ENCODE data around the gene CNTN4. TPM values are rescaled to one million over a fixed set of nuclear protein-coding genes. Genes with fewer than 3 reads are reported as not detected.

Gene CNTN4
- total RNA-seq, 1 experiment from 2014 or later, result not detected

DNA sequence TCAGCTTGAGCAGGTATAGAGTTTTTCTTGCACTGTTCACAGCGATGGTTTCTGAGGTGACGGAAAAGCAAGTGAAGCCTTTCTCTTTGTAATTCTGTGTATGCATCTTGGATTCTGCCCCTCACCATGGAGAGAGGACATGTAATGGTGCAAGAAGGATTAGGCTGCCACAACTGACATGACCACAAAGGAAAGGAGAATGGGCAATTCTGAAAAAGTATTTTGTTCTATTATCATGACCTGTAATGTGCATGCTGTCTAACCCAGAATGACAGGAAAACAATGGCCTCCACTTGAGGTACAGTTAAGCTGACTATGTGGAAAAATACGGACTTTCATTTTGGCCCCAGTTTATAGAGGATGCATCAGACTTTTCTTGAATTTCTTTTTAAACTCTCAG is 784.6 kb downstream of the CNTN4 start:
- POLR2A ChIA-PET, result no interaction called here
- DNase-seq (ENCODE audit: low spot score) (no peak), ATAC-seq (no peak)
- Mint-ChIP-seq H3K9me3 (peaks cover 66% of the 10 kb centered on the region), H3K4me3 (no peak overlapping the region), H3K36me3 (peaks cover 55% of the 10 kb centered on the region), H3K4me1 (no peaks in the 10 kb centered on the region), H3K27me3 (ENCODE audit: low read depth) (peaks cover 6% of the 10 kb centered on the region), H3K27ac (no peak overlapping the region)
- CTCF ChIA-PET, result no interaction called here
- TF ChIP-seq ZNF219 (CRISPR knock-in tag; IDR thresholded peaks at IDR 0.05; ENCODE audit: borderline replicate concordance) (no peak), CBFB (CRISPR knock-in tag; IDR thresholded peaks at IDR 0.05; ENCODE audit: low read depth) (no peak), GTF2I (CRISPR knock-in tag; conservative IDR thresholded peaks at IDR 0.05) (no peak), ZNF416 (CRISPR knock-in tag; IDR thresholded peaks at IDR 0.05) (no peak)

DNA sequence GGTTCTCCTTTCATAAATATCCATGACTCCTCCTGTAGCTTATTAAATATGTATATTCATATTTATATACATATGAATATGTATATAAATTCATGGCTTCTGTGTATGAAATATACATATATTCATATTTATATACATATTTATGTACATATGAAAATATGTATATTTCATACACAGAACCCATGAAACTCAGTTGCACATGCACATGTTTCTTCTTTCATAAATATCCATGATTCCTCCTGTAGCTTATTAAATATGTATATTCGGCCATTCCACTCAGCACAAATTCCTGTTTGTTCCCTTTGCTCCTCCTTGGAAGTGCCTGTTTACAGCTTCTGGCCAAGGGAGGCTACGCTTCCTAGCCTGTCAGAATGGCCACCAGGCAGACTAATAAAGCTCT is 789.9 kb downstream of the CNTN4 start:
- no peaks in the 10 kb centered on the region for H3K4me1 Mint-ChIP-seq
- ATAC-seq (no peak), DNase-seq (ENCODE audit: low spot score) (no peak)
- H3K9me3 Mint-ChIP-seq, result peaks cover 59% of the 10 kb centered on the region
- ChIA-PET CTCF (no interaction called here), POLR2A (no interaction called here)
- peaks cover 3% of the 10 kb centered on the region; the same call in 1 of the 2 replicates for H3K27me3 Mint-ChIP-seq (ENCODE audit: low read depth)
- peaks cover 49% of the 10 kb centered on the region for H3K36me3 Mint-ChIP-seq
- no peak overlapping the region for H3K27ac Mint-ChIP-seq
- H3K4me3 Mint-ChIP-seq, result no peak overlapping the region
- TF ChIP-seq, protein P1, sequence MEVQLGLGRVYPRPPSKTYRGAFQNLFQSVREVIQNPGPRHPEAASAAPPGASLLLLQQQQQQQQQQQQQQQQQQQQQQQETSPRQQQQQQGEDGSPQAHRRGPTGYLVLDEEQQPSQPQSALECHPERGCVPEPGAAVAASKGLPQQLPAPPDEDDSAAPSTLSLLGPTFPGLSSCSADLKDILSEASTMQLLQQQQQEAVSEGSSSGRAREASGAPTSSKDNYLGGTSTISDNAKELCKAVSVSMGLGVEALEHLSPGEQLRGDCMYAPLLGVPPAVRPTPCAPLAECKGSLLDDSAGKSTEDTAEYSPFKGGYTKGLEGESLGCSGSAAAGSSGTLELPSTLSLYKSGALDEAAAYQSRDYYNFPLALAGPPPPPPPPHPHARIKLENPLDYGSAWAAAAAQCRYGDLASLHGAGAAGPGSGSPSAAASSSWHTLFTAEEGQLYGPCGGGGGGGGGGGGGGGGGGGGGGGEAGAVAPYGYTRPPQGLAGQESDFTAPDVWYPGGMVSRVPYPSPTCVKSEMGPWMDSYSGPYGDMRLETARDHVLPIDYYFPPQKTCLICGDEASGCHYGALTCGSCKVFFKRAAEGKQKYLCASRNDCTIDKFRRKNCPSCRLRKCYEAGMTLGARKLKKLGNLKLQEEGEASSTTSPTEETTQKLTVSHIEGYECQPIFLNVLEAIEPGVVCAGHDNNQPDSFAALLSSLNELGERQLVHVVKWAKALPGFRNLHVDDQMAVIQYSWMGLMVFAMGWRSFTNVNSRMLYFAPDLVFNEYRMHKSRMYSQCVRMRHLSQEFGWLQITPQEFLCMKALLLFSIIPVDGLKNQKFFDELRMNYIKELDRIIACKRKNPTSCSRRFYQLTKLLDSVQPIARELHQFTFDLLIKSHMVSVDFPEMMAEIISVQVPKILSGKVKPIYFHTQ (CRISPR knock-in tag; IDR thresholded peaks at IDR 0.05), result no peak
- TF ChIP-seq ZNF232 (CRISPR knock-in tag; IDR thresholded peaks at IDR 0.05) (no peak), EMX1 (CRISPR knock-in tag; IDR thresholded peaks at IDR 0.05) (no peak), FOXJ3 (CRISPR knock-in tag; IDR thresholded peaks at IDR 0.05; ENCODE audit: borderline replicate concordance) (no peak), ELF4 (CRISPR knock-in tag; IDR thresholded peaks at IDR 0.05; ENCODE audit: low read depth) (no peak), ZNF416 (CRISPR knock-in tag; IDR thresholded peaks at IDR 0.05) (no peak)
- TF ChIP-seq, protein P2, sequence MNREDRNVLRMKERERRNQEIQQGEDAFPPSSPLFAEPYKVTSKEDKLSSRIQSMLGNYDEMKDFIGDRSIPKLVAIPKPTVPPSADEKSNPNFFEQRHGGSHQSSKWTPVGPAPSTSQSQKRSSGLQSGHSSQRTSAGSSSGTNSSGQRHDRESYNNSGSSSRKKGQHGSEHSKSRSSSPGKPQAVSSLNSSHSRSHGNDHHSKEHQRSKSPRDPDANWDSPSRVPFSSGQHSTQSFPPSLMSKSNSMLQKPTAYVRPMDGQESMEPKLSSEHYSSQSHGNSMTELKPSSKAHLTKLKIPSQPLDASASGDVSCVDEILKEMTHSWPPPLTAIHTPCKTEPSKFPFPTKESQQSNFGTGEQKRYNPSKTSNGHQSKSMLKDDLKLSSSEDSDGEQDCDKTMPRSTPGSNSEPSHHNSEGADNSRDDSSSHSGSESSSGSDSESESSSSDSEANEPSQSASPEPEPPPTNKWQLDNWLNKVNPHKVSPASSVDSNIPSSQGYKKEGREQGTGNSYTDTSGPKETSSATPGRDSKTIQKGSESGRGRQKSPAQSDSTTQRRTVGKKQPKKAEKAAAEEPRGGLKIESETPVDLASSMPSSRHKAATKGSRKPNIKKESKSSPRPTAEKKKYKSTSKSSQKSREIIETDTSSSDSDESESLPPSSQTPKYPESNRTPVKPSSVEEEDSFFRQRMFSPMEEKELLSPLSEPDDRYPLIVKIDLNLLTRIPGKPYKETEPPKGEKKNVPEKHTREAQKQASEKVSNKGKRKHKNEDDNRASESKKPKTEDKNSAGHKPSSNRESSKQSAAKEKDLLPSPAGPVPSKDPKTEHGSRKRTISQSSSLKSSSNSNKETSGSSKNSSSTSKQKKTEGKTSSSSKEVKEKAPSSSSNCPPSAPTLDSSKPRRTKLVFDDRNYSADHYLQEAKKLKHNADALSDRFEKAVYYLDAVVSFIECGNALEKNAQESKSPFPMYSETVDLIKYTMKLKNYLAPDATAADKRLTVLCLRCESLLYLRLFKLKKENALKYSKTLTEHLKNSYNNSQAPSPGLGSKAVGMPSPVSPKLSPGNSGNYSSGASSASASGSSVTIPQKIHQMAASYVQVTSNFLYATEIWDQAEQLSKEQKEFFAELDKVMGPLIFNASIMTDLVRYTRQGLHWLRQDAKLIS (CRISPR knock-in tag; IDR thresholded peaks at IDR 0.05; ENCODE audit: borderline replicate concordance), result no peak
- TF ChIP-seq, protein P3, sequence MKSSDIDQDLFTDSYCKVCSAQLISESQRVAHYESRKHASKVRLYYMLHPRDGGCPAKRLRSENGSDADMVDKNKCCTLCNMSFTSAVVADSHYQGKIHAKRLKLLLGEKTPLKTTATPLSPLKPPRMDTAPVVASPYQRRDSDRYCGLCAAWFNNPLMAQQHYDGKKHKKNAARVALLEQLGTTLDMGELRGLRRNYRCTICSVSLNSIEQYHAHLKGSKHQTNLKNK (CRISPR knock-in tag; IDR thresholded peaks at IDR 0.05), result no peak
- TF ChIP-seq, protein P4, sequence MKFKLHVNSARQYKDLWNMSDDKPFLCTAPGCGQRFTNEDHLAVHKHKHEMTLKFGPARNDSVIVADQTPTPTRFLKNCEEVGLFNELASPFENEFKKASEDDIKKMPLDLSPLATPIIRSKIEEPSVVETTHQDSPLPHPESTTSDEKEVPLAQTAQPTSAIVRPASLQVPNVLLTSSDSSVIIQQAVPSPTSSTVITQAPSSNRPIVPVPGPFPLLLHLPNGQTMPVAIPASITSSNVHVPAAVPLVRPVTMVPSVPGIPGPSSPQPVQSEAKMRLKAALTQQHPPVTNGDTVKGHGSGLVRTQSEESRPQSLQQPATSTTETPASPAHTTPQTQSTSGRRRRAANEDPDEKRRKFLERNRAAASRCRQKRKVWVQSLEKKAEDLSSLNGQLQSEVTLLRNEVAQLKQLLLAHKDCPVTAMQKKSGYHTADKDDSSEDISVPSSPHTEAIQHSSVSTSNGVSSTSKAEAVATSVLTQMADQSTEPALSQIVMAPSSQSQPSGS (CRISPR knock-in tag; IDR thresholded peaks at IDR 0.05; ENCODE audit: borderline replicate concordance, low read depth), result no peak

DNA sequence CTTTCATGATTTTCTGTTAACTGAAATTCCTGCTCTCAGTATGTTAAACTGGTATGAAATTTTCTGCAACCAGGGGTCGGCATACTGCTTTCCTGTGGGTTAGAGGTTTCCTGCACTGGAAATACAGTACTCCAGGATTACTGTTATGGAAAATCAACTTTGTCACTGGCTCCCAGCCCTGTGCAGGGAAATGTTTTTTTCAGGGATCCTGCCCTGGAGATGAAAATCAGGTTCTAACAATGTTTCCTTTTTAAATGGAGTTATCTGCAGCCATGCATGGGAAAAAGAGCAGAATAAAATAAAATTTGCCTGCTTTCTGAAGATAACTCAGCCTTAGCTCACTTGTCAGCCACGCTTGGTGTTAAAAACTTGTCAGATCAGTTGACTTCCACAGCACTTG is 791.1 kb downstream of the CNTN4 start:
- no peak overlapping the region for H3K27ac Mint-ChIP-seq
- POLR2A ChIA-PET, result no interaction called here
- DNase-seq (ENCODE audit: low spot score) (no peak), ATAC-seq (no peak)
- H3K4me1 Mint-ChIP-seq, result no peaks in the 10 kb centered on the region
- H3K36me3 Mint-ChIP-seq, result peaks cover 52% of the 10 kb centered on the region
- H3K27me3 Mint-ChIP-seq (ENCODE audit: low read depth), result peaks cover 3% of the 10 kb centered on the region; the same call in 1 of the 2 replicates
- H3K4me3 Mint-ChIP-seq, result no peak overlapping the region
- CTCF ChIA-PET, result no interaction called here
- peaks cover 60% of the 10 kb centered on the region for H3K9me3 Mint-ChIP-seq
- TF ChIP-seq, protein P5, sequence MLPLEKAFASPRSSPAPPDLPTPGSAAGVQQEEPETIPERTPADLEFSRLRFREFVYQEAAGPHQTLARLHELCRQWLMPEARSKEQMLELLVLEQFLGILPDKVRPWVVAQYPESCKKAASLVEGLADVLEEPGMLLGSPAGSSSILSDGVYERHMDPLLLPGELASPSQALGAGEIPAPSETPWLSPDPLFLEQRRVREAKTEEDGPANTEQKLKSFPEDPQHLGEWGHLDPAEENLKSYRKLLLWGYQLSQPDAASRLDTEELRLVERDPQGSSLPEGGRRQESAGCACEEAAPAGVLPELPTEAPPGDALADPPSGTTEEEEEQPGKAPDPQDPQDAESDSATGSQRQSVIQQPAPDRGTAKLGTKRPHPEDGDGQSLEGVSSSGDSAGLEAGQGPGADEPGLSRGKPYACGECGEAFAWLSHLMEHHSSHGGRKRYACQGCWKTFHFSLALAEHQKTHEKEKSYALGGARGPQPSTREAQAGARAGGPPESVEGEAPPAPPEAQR (CRISPR knock-in tag; IDR thresholded peaks at IDR 0.05), result no peak
- TF ChIP-seq, protein P6, sequence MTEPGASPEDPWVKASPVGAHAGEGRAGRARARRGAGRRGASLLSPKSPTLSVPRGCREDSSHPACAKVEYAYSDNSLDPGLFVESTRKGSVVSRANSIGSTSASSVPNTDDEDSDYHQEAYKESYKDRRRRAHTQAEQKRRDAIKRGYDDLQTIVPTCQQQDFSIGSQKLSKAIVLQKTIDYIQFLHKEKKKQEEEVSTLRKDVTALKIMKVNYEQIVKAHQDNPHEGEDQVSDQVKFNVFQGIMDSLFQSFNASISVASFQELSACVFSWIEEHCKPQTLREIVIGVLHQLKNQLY (CRISPR knock-in tag; IDR thresholded peaks at IDR 0.05), result no peak
- TF ChIP-seq SOX15 (CRISPR knock-in tag; IDR thresholded peaks at IDR 0.05) (no peak), ATF1 (CRISPR knock-in tag; IDR thresholded peaks at IDR 0.05) (no peak), ETV6 (CRISPR knock-in tag; IDR thresholded peaks at IDR 0.05) (no peak), ZNF121 (CRISPR knock-in tag; IDR thresholded peaks at IDR 0.05) (no peak), NFYB (CRISPR knock-in tag; conservative IDR thresholded peaks at IDR 0.05; ENCODE audit: low read depth) (no peak), TEAD1 (CRISPR knock-in tag; IDR thresholded peaks at IDR 0.05) (no peak)
- TF ChIP-seq, protein P7, sequence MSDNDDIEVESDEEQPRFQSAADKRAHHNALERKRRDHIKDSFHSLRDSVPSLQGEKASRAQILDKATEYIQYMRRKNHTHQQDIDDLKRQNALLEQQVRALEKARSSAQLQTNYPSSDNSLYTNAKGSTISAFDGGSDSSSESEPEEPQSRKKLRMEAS (CRISPR knock-in tag; IDR thresholded peaks at IDR 0.05), result no peak
